Activated CD4-positive, alpha-beta T cell treated with anti-CD3 and anti-CD28 coated beads for 1 hour (primary cell): ENCODE results near the gene CADM3.

Experiments used
- DNase-seq: peaks from one replicate; pipeline ENCODE4 v3.0.0-alpha.2; 2020

The CADM3 gene

GRCh38 chr1:159175571-159175970 lies 4.2 kb downstream of the CADM3 start:
- no peak for DNase-seq

- no peak for DNase-seq
Observed at GRCh38 chr1:159177272-159177907, 6.0 kb downstream of the CADM3 start.

GRCh38 chr1:159179906-159180305 lies 8.5 kb downstream of the CADM3 start:
- DNase-seq: no peak

GRCh38 chr1:159180516-159180915 lies 9.1 kb downstream of the CADM3 start:
- DNase-seq: no peak

GRCh38 chr1:159181328-159182024 lies 10.1 kb downstream of the CADM3 start:
- DNase-seq: no peak

- no peak for DNase-seq
Observed at GRCh38 chr1:159184201-159184600, 12.8 kb downstream of the CADM3 start.

GRCh38 chr1:159185121-159185520 lies 13.7 kb downstream of the CADM3 start:
- DNase-seq: no peak

GRCh38 chr1:159187033-159187432 lies 15.6 kb downstream of the CADM3 start:
- DNase-seq: no peak

- DNase-seq: no peak
Observed at GRCh38 chr1:159187647-159188374, 16.4 kb downstream of the CADM3 start.

- no peak for DNase-seq
Observed at GRCh38 chr1:159188375-159188788, 17.0 kb downstream of the CADM3 start.

GRCh38 chr1:159190441-159190840 lies 19.0 kb downstream of the CADM3 start:
- no peak for DNase-seq

- no peak for DNase-seq
Observed at GRCh38 chr1:159196543-159196942, 25.1 kb downstream of the CADM3 start.

- no peak for DNase-seq
Observed at GRCh38 chr1:159197561-159198557, 26.4 kb downstream of the CADM3 start.

GRCh38 chr1:159199901-159200300 lies 28.5 kb downstream of the CADM3 start:
- DNase-seq: no peak

- no peak for DNase-seq
Observed at GRCh38 chr1:159200769-159201168, 29.4 kb downstream of the CADM3 start.

GRCh38 chr1:159201642-159202041 lies 30.2 kb downstream of the CADM3 start:
- no peak for DNase-seq

GRCh38 chr1:159203610-159204009 lies 32.2 kb downstream of the CADM3 start:
- DNase-seq: no peak

GRCh38 chr1:159204161-159205141 lies 33.0 kb downstream of the CADM3 start, which contains the start of gene ACKR1:
Gene ACKR1, plus strand, starts transcription at chr1:159204875. Its CDS starts 85 bp downstream, at chr1:159204960.
- DNase-seq: no peak

GRCh38 chr1:159205225-159205624 lies 33.8 kb downstream of the CADM3 start:
- DNase-seq: no peak

- no peak for DNase-seq
Observed at GRCh38 chr1:159206110-159206509, 34.7 kb downstream of the CADM3 start.

- no peak for DNase-seq
Observed at GRCh38 chr1:159207080-159207479, 35.7 kb downstream of the CADM3 start.
